Kidney (tissue), 14 donors: ENCODE data around the gene NUP160. TPM values are rescaled to one million over a fixed set of nuclear protein-coding genes. Genes with fewer than 3 reads are reported as not detected.
A peak's percentile ranks its signal among the peaks of the same experiment; 100 is the strongest.

Source experiments
- DNase-seq, 5 donors: peaks; one replicate each; pipeline ENCODE4 v3.0.0-alpha.2; 2013 to 2020
- FAIRE-seq: peaks from 2 replicates; lab custom pipeline; 2012; peaks lifted over from hg19 to GRCh38; lab: Jason Lieb, UNC
- H3K27ac ChIP-seq, 2 donors: one replicate each; pipeline ENCODE4 v1.7.0; 2013; ENCODE audit warnings: low read depth in 2 of 2, low read length in 2 of 2, inconsistent platforms in 1 of 2
- H3K27me3 ChIP-seq: one replicate; pipeline ENCODE4 v1.7.1; 2013; ENCODE audit warnings: low read length, inconsistent platforms; ENCODE audit not compliant: control insufficient read depth, insufficient read depth
- H3K36me3 ChIP-seq, 3 donors: one replicate each; pipeline versions ENCODE4 v1.7.0 to v1.7.1; 2013; ENCODE audit warnings: low read length in 3 of 3, control low read depth in 1 of 3, inconsistent platforms in 1 of 3; ENCODE audit not compliant: insufficient read depth in 3 of 3, control insufficient read depth in 2 of 3
- H3K4me1 ChIP-seq, 3 donors: one replicate each; pipeline versions ENCODE4 v1.7.0 to v1.7.1; 2013; ENCODE audit warnings: low read length in 3 of 3, inconsistent platforms in 1 of 3, low read depth in 1 of 3; ENCODE audit not compliant: control insufficient read depth in 2 of 3, insufficient read depth in 2 of 3
- H3K4me3 ChIP-seq, 3 donors: one replicate each; pipeline versions ENCODE4 v1.7.0 to v1.8.1; 2013; ENCODE audit warnings: low read length in 3 of 3, control low read depth in 1 of 3, inconsistent platforms in 1 of 3
- H3K9ac ChIP-seq, 3 donors: one replicate each; pipeline versions ENCODE4 v1.7.0 to v1.7.1; 2013; ENCODE audit warnings: low read length in 3 of 3, control low read depth in 1 of 3, inconsistent platforms in 1 of 3
- H3K9me3 ChIP-seq, 3 donors: one replicate each; pipeline versions ENCODE4 v1.7.0 to v1.7.1; 2013; ENCODE audit warnings: low read length in 3 of 3, control low read depth in 1 of 3, inconsistent platforms in 1 of 3; ENCODE audit not compliant: control insufficient read depth in 2 of 3, insufficient read depth in 1 of 3
- intact Hi-C: fragments of 100-400 bp; cut with DNase I; formaldehyde crosslinking; loops from one replicate; pipeline ENCODE4 v1.11.1; 2022
- polyA plus RNA-seq: library from polyadenylated mRNA; stranded (reverse); fragments of 350-450 nt; fragmentation: Illumina TruSeq; extraction: RNeasy Lipid Tissue Mini Kit (QIAGEN cat#74804); gene quantifications from one replicate; pipeline ENCODE4 v1.2.3, GENCODE V29; 2014; ENCODE audit warnings: low read depth, low replicate concordance; ENCODE audit not compliant: insufficient read depth
- total RNA-seq: library from RNA; stranded (reverse); fragmentation: NEBNext Ultra II Directional; extraction: Animal tissue kit (Norgen Biotek cat#: 25700); gene quantifications from one replicate; pipeline ENCODE4 v1.2.1, GENCODE V29; 2021
- TF ChIP-seq, protein P1 (sequence below): IDR thresholded peaks from 3 replicates; pipeline ENCODE4 v1.5.1; 2012; ENCODE audit warnings: mild to moderate bottlenecking, moderate library complexity, borderline replicate concordance; ENCODE audit not compliant: insufficient read depth; ENCODE audit errors: extremely low read depth
- donor health status: control.
- donor health status: control.
- donor health status: control.
- donor health status: control.
- donor health status: control.
- donor health status: DM: yes; HTN: yes; CAD: no.
- donor health status: Normal renal cell carcinoma (clear cell type).

Gene NUP160
- total and polyA plus RNA-seq, 2 donors from 2014 or later: 6.8 to 39.3 TPM

DNA sequence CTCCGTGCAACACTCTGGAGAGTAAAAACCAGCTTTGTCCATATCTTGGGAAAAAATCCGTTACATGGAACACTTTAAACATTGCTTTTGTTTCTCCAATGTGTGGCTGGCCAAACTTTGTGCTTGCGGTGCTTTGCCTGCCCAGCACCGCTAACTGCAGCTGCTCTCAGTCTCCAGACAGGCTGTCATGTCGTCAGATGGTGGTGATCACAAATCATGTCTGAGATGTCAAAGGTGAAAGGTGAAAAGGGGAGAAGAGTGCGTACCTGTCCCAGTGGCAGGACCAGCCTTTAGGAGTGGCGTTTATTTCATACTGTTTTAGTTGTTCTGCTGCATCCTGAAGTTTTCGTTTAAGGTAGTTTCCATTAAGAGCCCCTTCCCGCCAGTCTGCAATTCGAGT, 115.9 kb downstream of the NUP160 start:
- no peak overlapping the region for H3K4me3 ChIP-seq
- peak in 1 of 5 donors; percentile 5 for DNase-seq
- no peaks in the 10 kb centered on the region for H3K4me1 ChIP-seq
- TF ChIP-seq, protein P1, sequence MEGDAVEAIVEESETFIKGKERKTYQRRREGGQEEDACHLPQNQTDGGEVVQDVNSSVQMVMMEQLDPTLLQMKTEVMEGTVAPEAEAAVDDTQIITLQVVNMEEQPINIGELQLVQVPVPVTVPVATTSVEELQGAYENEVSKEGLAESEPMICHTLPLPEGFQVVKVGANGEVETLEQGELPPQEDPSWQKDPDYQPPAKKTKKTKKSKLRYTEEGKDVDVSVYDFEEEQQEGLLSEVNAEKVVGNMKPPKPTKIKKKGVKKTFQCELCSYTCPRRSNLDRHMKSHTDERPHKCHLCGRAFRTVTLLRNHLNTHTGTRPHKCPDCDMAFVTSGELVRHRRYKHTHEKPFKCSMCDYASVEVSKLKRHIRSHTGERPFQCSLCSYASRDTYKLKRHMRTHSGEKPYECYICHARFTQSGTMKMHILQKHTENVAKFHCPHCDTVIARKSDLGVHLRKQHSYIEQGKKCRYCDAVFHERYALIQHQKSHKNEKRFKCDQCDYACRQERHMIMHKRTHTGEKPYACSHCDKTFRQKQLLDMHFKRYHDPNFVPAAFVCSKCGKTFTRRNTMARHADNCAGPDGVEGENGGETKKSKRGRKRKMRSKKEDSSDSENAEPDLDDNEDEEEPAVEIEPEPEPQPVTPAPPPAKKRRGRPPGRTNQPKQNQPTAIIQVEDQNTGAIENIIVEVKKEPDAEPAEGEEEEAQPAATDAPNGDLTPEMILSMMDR: no peak
- H3K27ac ChIP-seq: no peak overlapping the region
- H3K9ac ChIP-seq: no peak overlapping the region
- H3K36me3 ChIP-seq: peaks cover 24 to 54% (median 38%) of the 10 kb centered on the region in 3 donors
- no peak for FAIRE-seq
- no peaks in the 10 kb centered on the region for H3K27me3 ChIP-seq
- H3K9me3 ChIP-seq: no peaks in the 10 kb centered on the region
- intact Hi-C loops: no loop called here

DNA sequence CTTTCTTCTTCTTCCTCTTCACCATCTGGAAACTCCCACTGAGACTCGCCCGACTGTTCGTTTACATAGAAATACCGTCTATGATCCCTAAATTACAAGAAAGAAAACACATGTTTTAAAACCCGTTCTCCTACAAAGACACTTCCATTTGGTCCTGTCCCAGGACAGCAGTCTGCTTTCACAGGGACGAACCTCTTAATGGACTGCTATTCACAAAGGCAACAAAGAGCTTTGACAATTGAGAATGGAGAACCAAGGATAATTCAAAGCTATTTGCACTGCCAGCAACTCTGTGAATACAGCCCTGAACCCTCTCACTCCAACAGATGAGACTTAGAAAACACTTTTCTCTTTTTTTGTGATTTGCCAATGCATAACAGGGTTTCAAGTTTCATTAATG, 116.7 kb downstream of the NUP160 start:
- DNase-seq (no peak), FAIRE-seq (no peak)
- intact Hi-C loops: no loop called here
- peaks cover 24 to 54% (median 38%) of the 10 kb centered on the region in 3 donors for H3K36me3 ChIP-seq
- no peak overlapping the region for H3K27ac ChIP-seq
- H3K4me1 ChIP-seq: no peaks in the 10 kb centered on the region
- H3K4me3 ChIP-seq: no peak overlapping the region
- TF ChIP-seq, protein P1: no peak
- H3K27me3 ChIP-seq: no peaks in the 10 kb centered on the region
- H3K9me3 ChIP-seq: no peaks in the 10 kb centered on the region
- H3K9ac ChIP-seq: no peak overlapping the region

Other genes with a start within 250 kb of the NUP160 start
- 85.3 TPM for gene MTCH2, start 205.8 kb downstream of the NUP160 start, total RNA-seq
- gene MTCH2, start 205.8 kb downstream of the NUP160 start, polyA plus RNA-seq: 201 TPM
- gene AGBL2, start 133.0 kb downstream of the NUP160 start, total RNA-seq: 5.6 TPM
- gene AGBL2, start 133.0 kb downstream of the NUP160 start, polyA plus RNA-seq: 2.1 TPM
- 101 TPM for gene FNBP4, start 81.0 kb downstream of the NUP160 start, total RNA-seq
- 13.1 TPM for gene FNBP4, start 81.0 kb downstream of the NUP160 start, polyA plus RNA-seq
- gene PTPRJ, start 132.2 kb upstream of the NUP160 start, total RNA-seq: 80.5 TPM
- 9.2 TPM for gene PTPRJ, start 132.2 kb upstream of the NUP160 start, polyA plus RNA-seq